Activated B cell treated with CpG ODN at 0.5 μM for 24 hours (primary cell): Measurements from ENCODE around the gene DDX52. TPM values are rescaled to one million over a fixed set of nuclear protein-coding genes. Genes with fewer than 3 reads are reported as not detected.

Source experiments
- ATAC-seq: fragments of 200-7000 bp; cut with Tn5 transposase; one replicate; pipeline ENCODE4 v1.10.0; 2021; ENCODE audit warnings: low read depth, mild to moderate bottlenecking, moderate library complexity
- CTCF ChIA-PET: fragments of 350-600 bp; sonication (Branson Sonifier 250); formaldehyde crosslinking; loops from one replicate; lab custom pipeline; 2021; ENCODE audit warnings: antibody characterized with exemption; lab: Charles Lee
- POLR2A ChIA-PET: fragments of 350-600 bp; sonication (Branson Sonifier 250); formaldehyde crosslinking; loops from one replicate; lab custom pipeline; 2021; ENCODE audit warnings: antibody characterized with exemption; lab: Charles Lee
- DNase-seq: peaks from one replicate; pipeline ENCODE4 v3.0.0; 2022
- H3K27ac Mint-ChIP-seq: one replicate; pipeline ENCODE4 v1.8.0; 2020; ENCODE audit warnings: mixed read lengths
- H3K27me3 Mint-ChIP-seq: one replicate; pipeline ENCODE4 v1.8.0; 2021; ENCODE audit warnings: mixed read lengths
- H3K36me3 Mint-ChIP-seq: one replicate; pipeline ENCODE4 v1.8.0; 2021; ENCODE audit warnings: low read depth, mixed read lengths
- H3K4me1 Mint-ChIP-seq: one replicate; pipeline ENCODE4 v1.8.0; 2021; ENCODE audit warnings: mixed read lengths
- H3K4me3 Mint-ChIP-seq: one replicate; pipeline ENCODE4 v1.8.0; 2020; ENCODE audit warnings: mild to moderate bottlenecking, mixed read lengths
- H3K9me3 Mint-ChIP-seq: one replicate; pipeline ENCODE4 v1.8.0; 2020; ENCODE audit warnings: mixed read lengths
- CTCF ChIP-seq: fragments of 200-600 bp; IDR thresholded peaks from one replicate; pipeline ENCODE4 v1.8.0; 2022; ENCODE audit warnings: antibody characterized with exemption, mild to moderate bottlenecking
- intact Hi-C: fragments of 100-400 bp; cut with micrococcal nuclease; formaldehyde crosslinking; loops from one replicate; pipeline ENCODE4 v1.15.1; 2024
- total RNA-seq: library from RNA; stranded (reverse); gene quantifications from 2 replicates; pipeline ENCODE4 v1.2.3, GENCODE V29; 2022

The DDX52 gene
- total RNA-seq, 1 donor from 2014 or later = 39.9 TPM

- ChIA-PET CTCF (interaction anchor here (0.6 to 2.1 kb wide), 4 partner anchors 141 to 170 kb away, joined by 3 to 14 read pairs (median 6); no protein-coding TSS in a partner anchor), POLR2A (interaction anchor here (0.6 to 1.5 kb wide), 3 partner anchors 8 to 190 kb away, joined by 3 to 6 read pairs (median 3); no protein-coding TSS in a partner anchor)
- peaks cover 33% of the 10 kb centered on the region for H3K27me3 Mint-ChIP-seq
- H3K9me3 Mint-ChIP-seq = no peaks in the 10 kb centered on the region
- intact Hi-C loops = loop anchor here (2.0 kb wide), 1 partner anchor 140 kb away; no protein-coding TSS in a partner anchor
- H3K36me3 Mint-ChIP-seq = no peaks in the 10 kb centered on the region
- ATAC-seq = no peak
- no peak for DNase-seq
- H3K4me1 Mint-ChIP-seq = no peaks in the 10 kb centered on the region
- H3K4me3 Mint-ChIP-seq = no peak overlapping the region
- no peak for TF ChIP-seq CTCF
- no peak overlapping the region for H3K27ac Mint-ChIP-seq
These were observed 7.3 kb upstream of the DDX52 start for GRCh38 chr17:37650419-37651003.

GRCh38 chr17:37648555-37648954 is 5.3 kb upstream of the DDX52 start:
- intact Hi-C loops = no loop called here
- ATAC-seq (no peak), DNase-seq (no peak)
- ChIA-PET CTCF (interaction anchor here (1.0 to 1.9 kb wide), 2 partner anchors 9 to 143 kb away, joined by 3 to 5 read pairs; no protein-coding TSS in a partner anchor), POLR2A (no interaction called here)
- H3K4me3 Mint-ChIP-seq = no peak overlapping the region
- no peak for TF ChIP-seq CTCF
- no peaks in the 10 kb centered on the region for H3K36me3 Mint-ChIP-seq
- H3K27ac Mint-ChIP-seq = no peak overlapping the region
- peaks cover 4% of the 10 kb centered on the region for H3K4me1 Mint-ChIP-seq
- H3K27me3 Mint-ChIP-seq = peaks cover 33% of the 10 kb centered on the region
- H3K9me3 Mint-ChIP-seq = no peaks in the 10 kb centered on the region

GRCh38 chr17:37647856-37648255 is 4.6 kb upstream of the DDX52 start:
- TF ChIP-seq CTCF = no peak
- Mint-ChIP-seq H3K27me3 (peaks cover 33% of the 10 kb centered on the region), H3K4me3 (no peak overlapping the region), H3K27ac (no peak overlapping the region), H3K36me3 (peaks cover 4% of the 10 kb centered on the region), H3K4me1 (peaks cover 10% of the 10 kb centered on the region), H3K9me3 (no peaks in the 10 kb centered on the region)
- POLR2A ChIA-PET = no interaction called here
- ATAC-seq (no peak), DNase-seq (no peak)
- intact Hi-C loops = no loop called here
- CTCF ChIA-PET = interaction anchor here (1.0 kb wide), 1 partner anchor 10 kb away, joined by 3 read pairs; no protein-coding TSS in a partner anchor

- intact Hi-C loops = loop anchor here (1.0 to 5.0 kb wide), 5 partner anchors 35 to 200 kb away; partner anchors contain the start of gene SYNRG
- ChIA-PET POLR2A (interaction anchor here (0.6 kb wide), 1 partner anchor 101 kb away, joined by 4 read pairs; no protein-coding TSS in a partner anchor), CTCF (interaction anchor here (1.1 to 2.1 kb wide), 3 partner anchors 34 to 172 kb away, joined by 3 to 7 read pairs (median 6); partner anchors contain the start of gene SYNRG)
- peaks cover 14% of the 10 kb centered on the region for H3K27me3 Mint-ChIP-seq
- TF ChIP-seq CTCF = no peak
- no peaks in the 10 kb centered on the region for H3K9me3 Mint-ChIP-seq
- no peak for ATAC-seq
- H3K27ac Mint-ChIP-seq = no peak overlapping the region
- H3K4me1 Mint-ChIP-seq = peaks cover 38% of the 10 kb centered on the region
- peaks cover 25% of the 10 kb centered on the region for H3K36me3 Mint-ChIP-seq
- no peak for DNase-seq
- H3K4me3 Mint-ChIP-seq = peak overlapping the region; percentile 95
These were observed 623 bp upstream of the DDX52 start for GRCh38 chr17:37643869-37644268.

GRCh38 chr17:37642681-37643080 is 565 bp downstream of the DDX52 start:
- ChIA-PET CTCF (interaction anchor here (0.6 to 0.7 kb wide), 2 partner anchors 137 to 149 kb away, joined by 3 read pairs; no protein-coding TSS in a partner anchor), POLR2A (interaction anchor here (2.3 kb wide), 1 partner anchor 34 kb away, joined by 12 read pairs; the partner anchor contains the start of gene SYNRG)
- Mint-ChIP-seq H3K4me3 (peak overlapping the region; percentile 95), H3K4me1 (peaks cover 38% of the 10 kb centered on the region), H3K36me3 (peaks cover 34% of the 10 kb centered on the region), H3K27ac (peak overlapping the region; percentile 90), H3K9me3 (no peaks in the 10 kb centered on the region), H3K27me3 (peaks cover 5% of the 10 kb centered on the region)
- no peak for TF ChIP-seq CTCF
- DNase-seq (no peak), ATAC-seq (no peak)
- intact Hi-C loops = loop anchor here (1.0 to 5.0 kb wide), 5 partner anchors 34 to 202 kb away; partner anchors contain the start of gene SYNRG
